Measurements from ENCODE around the gene LMO7.
A peak's percentile ranks its signal among the peaks of the same experiment; 100 is the strongest.

The LMO7 gene

DNA sequence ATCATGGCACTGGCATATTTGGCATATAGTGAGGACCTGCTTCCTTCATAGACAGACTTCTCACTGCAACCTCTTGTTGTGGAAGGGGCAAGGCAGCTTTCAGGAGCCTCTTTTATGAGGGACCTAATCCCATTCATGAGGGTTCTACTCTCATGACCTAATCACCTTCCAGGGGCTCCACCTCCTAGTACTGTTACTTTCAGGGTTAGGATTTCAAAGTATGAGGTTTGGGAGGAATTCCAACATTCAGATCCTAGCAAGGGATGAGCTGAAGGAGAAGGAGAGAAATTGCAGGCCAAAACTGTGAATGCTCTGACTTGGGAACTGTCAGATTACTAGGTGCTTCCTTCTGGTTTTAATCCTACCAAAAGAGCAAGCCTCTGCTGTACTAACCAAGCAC is 87.8 kb downstream of the LMO7 start:
- no peak for TF ChIP-seq ZBTB7A (IDR thresholded peaks at IDR 0.05; ENCODE audit: low read depth)
- TF ChIP-seq RAD21 (IDR thresholded peaks at IDR 0.05; ENCODE audit: low read depth), result no peak
- TF ChIP-seq, protein P1, sequence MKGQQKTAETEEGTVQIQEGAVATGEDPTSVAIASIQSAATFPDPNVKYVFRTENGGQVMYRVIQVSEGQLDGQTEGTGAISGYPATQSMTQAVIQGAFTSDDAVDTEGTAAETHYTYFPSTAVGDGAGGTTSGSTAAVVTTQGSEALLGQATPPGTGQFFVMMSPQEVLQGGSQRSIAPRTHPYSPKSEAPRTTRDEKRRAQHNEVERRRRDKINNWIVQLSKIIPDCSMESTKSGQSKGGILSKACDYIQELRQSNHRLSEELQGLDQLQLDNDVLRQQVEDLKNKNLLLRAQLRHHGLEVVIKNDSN (IDR thresholded peaks at IDR 0.05), result no peak
- TF ChIP-seq FOXM1 (IDR thresholded peaks at IDR 0.05; ENCODE audit: borderline replicate concordance, low read depth), result no peak
- TF ChIP-seq, protein P2, sequence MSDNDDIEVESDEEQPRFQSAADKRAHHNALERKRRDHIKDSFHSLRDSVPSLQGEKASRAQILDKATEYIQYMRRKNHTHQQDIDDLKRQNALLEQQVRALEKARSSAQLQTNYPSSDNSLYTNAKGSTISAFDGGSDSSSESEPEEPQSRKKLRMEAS (IDR thresholded peaks at IDR 0.05), result no peak
- TF ChIP-seq YY1 (IDR thresholded peaks at IDR 0.05; ENCODE audit: low read depth), result no peak

DNA sequence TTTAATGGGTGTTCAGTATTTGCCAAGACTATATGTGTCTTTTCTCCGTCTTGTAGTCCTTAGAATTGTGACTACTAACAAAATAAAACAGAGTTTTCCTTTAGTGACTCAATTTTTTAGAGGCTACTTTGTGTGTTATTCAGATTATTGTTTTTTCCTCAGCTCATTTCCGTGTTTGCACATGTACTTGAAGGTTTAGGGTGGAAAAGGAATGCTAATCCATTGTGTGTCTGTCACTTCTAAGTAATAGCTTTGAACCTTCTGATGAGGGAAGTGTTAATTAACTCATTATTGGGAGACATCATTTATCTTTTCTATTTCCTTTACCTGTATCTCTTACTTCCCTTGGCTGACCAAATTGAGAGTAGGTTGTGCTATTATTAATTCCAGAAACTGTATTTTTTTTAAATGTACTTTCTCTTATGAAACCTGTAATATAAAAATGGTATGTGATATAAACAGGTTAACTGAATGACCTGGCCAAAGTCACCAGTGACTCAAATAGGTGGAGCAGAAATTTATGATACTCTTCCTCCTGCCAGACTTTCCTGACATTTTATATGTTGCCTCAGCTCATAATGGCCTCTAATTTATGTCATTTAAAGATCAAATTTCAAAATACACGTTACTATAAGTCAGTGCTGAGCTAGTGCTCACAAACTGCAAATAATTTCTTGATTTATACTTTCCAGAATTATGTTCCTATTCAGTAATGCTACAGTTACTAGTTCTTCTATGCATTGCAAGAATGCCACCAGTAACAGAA is 88.8 kb downstream of the LMO7 start:
- TF ChIP-seq TCF12 (IDR thresholded peaks at IDR 0.05; ENCODE audit: low read depth) (peak; percentile 58; the same call in 1 of the 2 replicates), YY1 (IDR thresholded peaks at IDR 0.05; ENCODE audit: low read depth) (no peak), CEBPB (IDR thresholded peaks at IDR 0.05) (no peak; the same call in 1 of the 2 replicates), EP300 (IDR thresholded peaks at IDR 0.05; ENCODE audit: borderline replicate concordance) (no peak; the same call in 1 of the 2 replicates), FOXM1 (IDR thresholded peaks at IDR 0.05; ENCODE audit: borderline replicate concordance, low read depth) (no peak), EGR1 (IDR thresholded peaks at IDR 0.05) (no peak), ZBTB7A (IDR thresholded peaks at IDR 0.05; ENCODE audit: low read depth) (no peak), NFIC (IDR thresholded peaks at IDR 0.05) (peak; percentile 70), CREB1 (IDR thresholded peaks at IDR 0.05; ENCODE audit: low read depth) (no peak), TEAD4 (IDR thresholded peaks at IDR 0.05) (peak; percentile 67), RAD21 (IDR thresholded peaks at IDR 0.05; ENCODE audit: low read depth) (no peak)
- TF ChIP-seq, protein P1 (IDR thresholded peaks at IDR 0.05), result no peak
- TF ChIP-seq, protein P3, sequence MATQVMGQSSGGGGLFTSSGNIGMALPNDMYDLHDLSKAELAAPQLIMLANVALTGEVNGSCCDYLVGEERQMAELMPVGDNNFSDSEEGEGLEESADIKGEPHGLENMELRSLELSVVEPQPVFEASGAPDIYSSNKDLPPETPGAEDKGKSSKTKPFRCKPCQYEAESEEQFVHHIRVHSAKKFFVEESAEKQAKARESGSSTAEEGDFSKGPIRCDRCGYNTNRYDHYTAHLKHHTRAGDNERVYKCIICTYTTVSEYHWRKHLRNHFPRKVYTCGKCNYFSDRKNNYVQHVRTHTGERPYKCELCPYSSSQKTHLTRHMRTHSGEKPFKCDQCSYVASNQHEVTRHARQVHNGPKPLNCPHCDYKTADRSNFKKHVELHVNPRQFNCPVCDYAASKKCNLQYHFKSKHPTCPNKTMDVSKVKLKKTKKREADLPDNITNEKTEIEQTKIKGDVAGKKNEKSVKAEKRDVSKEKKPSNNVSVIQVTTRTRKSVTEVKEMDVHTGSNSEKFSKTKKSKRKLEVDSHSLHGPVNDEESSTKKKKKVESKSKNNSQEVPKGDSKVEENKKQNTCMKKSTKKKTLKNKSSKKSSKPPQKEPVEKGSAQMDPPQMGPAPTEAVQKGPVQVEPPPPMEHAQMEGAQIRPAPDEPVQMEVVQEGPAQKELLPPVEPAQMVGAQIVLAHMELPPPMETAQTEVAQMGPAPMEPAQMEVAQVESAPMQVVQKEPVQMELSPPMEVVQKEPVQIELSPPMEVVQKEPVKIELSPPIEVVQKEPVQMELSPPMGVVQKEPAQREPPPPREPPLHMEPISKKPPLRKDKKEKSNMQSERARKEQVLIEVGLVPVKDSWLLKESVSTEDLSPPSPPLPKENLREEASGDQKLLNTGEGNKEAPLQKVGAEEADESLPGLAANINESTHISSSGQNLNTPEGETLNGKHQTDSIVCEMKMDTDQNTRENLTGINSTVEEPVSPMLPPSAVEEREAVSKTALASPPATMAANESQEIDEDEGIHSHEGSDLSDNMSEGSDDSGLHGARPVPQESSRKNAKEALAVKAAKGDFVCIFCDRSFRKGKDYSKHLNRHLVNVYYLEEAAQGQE (IDR thresholded peaks at IDR 0.05; ENCODE audit: low read depth), result no peak
- TF ChIP-seq, protein P2 (IDR thresholded peaks at IDR 0.05), result no peak

DNA sequence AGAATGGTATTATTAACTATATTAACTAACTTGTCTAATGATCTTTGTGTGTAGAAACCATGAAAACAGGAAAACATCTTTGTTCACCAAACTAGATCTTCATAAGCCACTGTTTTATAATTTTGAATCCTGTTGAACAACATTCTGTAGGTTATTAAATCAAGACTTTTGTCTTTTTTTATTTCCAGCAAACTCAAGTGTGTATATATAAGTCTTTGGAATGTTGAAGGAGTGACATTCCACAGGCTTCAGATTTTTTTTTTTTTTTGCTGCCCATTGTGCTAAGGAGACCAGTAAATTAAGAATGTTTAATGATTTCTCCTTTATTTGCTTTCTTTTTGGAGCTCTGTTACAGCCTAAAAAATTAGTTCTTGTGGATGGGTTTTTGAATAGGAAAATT is 89.6 kb downstream of the LMO7 start:
- peak; percentile 64 for TF ChIP-seq TEAD4 (IDR thresholded peaks at IDR 0.05)
- TF ChIP-seq, protein P1 (IDR thresholded peaks at IDR 0.05), result no peak
- TF ChIP-seq, protein P3 (IDR thresholded peaks at IDR 0.05; ENCODE audit: low read depth), result no peak

DNA sequence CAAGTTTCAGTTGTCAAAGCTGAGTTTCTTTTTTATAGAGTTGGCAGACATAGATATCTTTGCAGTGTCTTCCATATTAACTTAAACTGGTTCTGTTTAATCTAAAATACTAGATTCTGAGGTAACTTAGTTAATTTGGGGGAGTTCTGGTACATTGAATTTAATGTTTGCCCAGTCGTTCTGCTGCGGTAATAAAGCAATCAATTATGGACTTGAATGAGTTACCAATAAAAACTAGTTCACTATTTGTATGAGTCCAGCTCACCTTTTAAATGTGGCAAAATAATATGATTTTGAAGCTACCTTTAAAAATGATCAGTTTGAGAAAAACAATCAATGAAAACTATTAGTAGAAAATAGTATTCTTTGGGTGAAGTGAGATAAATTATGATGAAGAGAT is 90.2 kb downstream of the LMO7 start:
- TF ChIP-seq CREB1 (IDR thresholded peaks at IDR 0.05; ENCODE audit: low read depth) (no peak), FOXM1 (IDR thresholded peaks at IDR 0.05; ENCODE audit: borderline replicate concordance, low read depth) (no peak), TAF1 (IDR thresholded peaks at IDR 0.05; ENCODE audit: low read depth) (no peak), NFIC (IDR thresholded peaks at IDR 0.05) (no peak), TEAD4 (IDR thresholded peaks at IDR 0.05) (no peak), EP300 (IDR thresholded peaks at IDR 0.05; ENCODE audit: borderline replicate concordance) (no peak)
- TF ChIP-seq, protein P3 (IDR thresholded peaks at IDR 0.05; ENCODE audit: low read depth), result no peak
- TF ChIP-seq, protein P2 (IDR thresholded peaks at IDR 0.05), result no peak
